Measurements from ENCODE around the gene CHST9. TPM values are rescaled to one million over a fixed set of nuclear protein-coding genes. Genes with fewer than 3 reads are reported as not detected.

The CHST9 gene
- total RNA-seq, 1 experiment from 2014 or later, result 0.07 TPM

DNA sequence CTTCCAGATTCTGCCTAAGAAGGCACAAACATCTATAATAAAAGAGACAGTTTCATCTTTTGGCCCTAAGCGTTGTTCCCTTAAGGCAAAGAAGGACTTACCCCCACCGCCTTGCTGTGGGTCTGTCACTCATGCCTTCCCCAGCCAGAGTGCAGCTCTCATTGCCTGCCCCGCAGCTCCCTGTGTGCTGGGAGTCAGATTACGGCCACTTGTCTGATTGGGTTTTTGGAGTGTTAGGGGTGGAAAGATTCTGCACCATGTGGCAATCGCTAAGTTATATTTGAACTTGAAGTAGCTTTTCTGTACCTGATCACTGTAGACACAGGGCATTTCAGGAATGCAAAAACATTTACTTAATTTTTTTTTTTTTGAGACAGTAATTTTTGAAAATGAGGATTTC is 319.6 kb downstream of the CHST9 start, which contains the start of gene AQP4:
TSS of gene AQP4 (minus strand) at position 151 of the 400 bp plus-strand sequence. CDS start at position 133, 18 bp downstream.
- POLR2A ChIA-PET (ENCODE audit: unreplicated experiment), result no interaction called here
- DNase-seq, result no peak
- no peaks in the 10 kb centered on the region for H3K4me1 ChIP-seq (replicated peaks; ENCODE audit: insufficient read depth)
- no peak within 1 kb of the TSS for H3K4me3 ChIP-seq
- TF ChIP-seq, protein P1, sequence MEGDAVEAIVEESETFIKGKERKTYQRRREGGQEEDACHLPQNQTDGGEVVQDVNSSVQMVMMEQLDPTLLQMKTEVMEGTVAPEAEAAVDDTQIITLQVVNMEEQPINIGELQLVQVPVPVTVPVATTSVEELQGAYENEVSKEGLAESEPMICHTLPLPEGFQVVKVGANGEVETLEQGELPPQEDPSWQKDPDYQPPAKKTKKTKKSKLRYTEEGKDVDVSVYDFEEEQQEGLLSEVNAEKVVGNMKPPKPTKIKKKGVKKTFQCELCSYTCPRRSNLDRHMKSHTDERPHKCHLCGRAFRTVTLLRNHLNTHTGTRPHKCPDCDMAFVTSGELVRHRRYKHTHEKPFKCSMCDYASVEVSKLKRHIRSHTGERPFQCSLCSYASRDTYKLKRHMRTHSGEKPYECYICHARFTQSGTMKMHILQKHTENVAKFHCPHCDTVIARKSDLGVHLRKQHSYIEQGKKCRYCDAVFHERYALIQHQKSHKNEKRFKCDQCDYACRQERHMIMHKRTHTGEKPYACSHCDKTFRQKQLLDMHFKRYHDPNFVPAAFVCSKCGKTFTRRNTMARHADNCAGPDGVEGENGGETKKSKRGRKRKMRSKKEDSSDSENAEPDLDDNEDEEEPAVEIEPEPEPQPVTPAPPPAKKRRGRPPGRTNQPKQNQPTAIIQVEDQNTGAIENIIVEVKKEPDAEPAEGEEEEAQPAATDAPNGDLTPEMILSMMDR (conservative IDR thresholded peaks at IDR 0.05), result no peak
- TF ChIP-seq EZH2 (IDR thresholded peaks at IDR 0.05; ENCODE audit: low read depth), result no peak
- CTCF ChIA-PET, result no interaction called here
- H3K27me3 ChIP-seq (ENCODE audit: insufficient read depth, low read depth), result no peaks in the 10 kb centered on the region
- intact Hi-C loops (cut with micrococcal nuclease; ENCODE audit: unreplicated experiment), result no loop called here
- no peak within 1 kb of the TSS for H2AFZ ChIP-seq
- H3K4me2 ChIP-seq, result no peak within 1 kb of the TSS
- H3K9me2 ChIP-seq (ENCODE audit: insufficient read depth), result no peaks in the 10 kb centered on the region
- H3F3A ChIP-seq (ENCODE audit: insufficient read depth, low read depth), result no peaks in the 10 kb centered on the region
- H3K27ac ChIP-seq, result no peak within 1 kb of the TSS
- BruUV-seq (replicated peaks), result no TSS peak
- no peaks in the 10 kb centered on the region for H3K36me3 ChIP-seq (ENCODE audit: low read depth)
- no peaks in the 10 kb centered on the region for H4K20me1 ChIP-seq (ENCODE audit: insufficient read depth)
- H3K9me3 ChIP-seq (ENCODE audit: insufficient read depth, low read depth), result no peaks in the 10 kb centered on the region
- no peaks in the 10 kb centered on the region for H3K79me2 ChIP-seq (ENCODE audit: low read depth)

DNA sequence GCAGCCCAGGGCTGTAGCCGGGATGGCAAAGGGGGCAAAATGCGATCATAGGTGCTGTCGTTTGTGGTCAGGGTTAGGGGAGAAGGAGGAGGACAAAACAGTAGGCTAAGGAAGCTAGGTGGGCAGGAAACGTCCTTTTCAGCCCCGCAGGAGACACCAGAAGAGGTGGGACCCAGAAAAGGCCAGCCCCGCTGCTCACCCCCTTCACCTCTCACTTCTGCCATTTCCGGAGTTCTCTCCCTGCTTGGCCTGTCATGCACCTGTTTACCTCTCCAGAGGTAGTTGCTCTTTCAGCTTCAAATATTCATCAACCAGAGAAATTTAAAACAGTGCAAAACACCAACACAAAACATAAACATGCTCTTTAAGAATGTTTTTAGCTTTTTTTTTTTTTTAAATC is 320.4 kb downstream of the CHST9 start:
- CTCF ChIA-PET, result no interaction called here
- intact Hi-C loops (cut with micrococcal nuclease; ENCODE audit: unreplicated experiment), result no loop called here
- Histone ChIP-seq H3F3A (ENCODE audit: insufficient read depth, low read depth) (no peaks in the 10 kb centered on the region), H3K27ac (no peak overlapping the region), H3K36me3 (ENCODE audit: low read depth) (no peaks in the 10 kb centered on the region), H3K27me3 (ENCODE audit: insufficient read depth, low read depth) (no peaks in the 10 kb centered on the region), H3K4me1 (replicated peaks; ENCODE audit: insufficient read depth) (no peaks in the 10 kb centered on the region), H4K20me1 (ENCODE audit: insufficient read depth) (no peaks in the 10 kb centered on the region), H2AFZ (no peak overlapping the region), H3K9me3 (ENCODE audit: insufficient read depth, low read depth) (no peaks in the 10 kb centered on the region), H3K79me2 (ENCODE audit: low read depth) (no peaks in the 10 kb centered on the region), H3K9me2 (ENCODE audit: insufficient read depth) (no peaks in the 10 kb centered on the region), H3K4me2 (no peak overlapping the region), H3K4me3 (no peak overlapping the region)
- TF ChIP-seq EZH2 (IDR thresholded peaks at IDR 0.05; ENCODE audit: low read depth), result no peak
- TF ChIP-seq, protein P1 (conservative IDR thresholded peaks at IDR 0.05), result no peak
- no peak for DNase-seq
- no TSS peak for BruUV-seq (replicated peaks)
- POLR2A ChIA-PET (ENCODE audit: unreplicated experiment), result interaction anchor here (0.7 kb wide), 1 partner anchor 341 kb away, joined by 11 read pairs; no protein-coding TSS in a partner anchor

DNA sequence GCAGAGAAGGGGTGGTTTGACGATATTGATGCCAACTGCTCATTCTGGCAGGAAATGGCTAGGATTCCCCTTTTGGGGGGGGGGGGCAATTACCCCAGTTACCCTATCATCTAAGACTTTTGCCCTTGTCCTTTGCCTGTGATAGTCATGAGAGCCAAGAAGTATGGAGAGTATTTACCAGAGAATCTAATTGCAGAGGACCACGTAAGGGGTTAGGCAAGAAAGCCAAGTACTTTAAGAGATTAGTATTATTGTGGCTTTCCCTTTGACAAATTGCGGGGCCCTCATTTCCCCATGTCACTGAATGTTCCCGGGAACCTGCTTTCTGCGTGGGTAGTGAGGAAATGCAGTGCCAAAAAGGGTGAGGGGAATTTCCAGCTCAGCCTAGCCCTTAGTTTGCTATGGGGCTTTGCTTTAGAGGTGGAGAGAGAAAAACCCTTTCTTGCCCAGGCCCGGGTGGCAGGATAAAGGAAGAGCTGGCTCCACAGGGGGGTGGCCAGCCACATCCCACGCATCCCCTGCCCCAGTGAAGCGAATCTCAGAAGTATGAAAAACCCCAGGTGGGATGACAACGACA is 321.1 kb downstream of the CHST9 start:
- H3K4me1 ChIP-seq (replicated peaks; ENCODE audit: insufficient read depth), result no peaks in the 10 kb centered on the region
- no peak for DNase-seq
- BruUV-seq (replicated peaks), result no TSS peak
- TF ChIP-seq, protein P1 (conservative IDR thresholded peaks at IDR 0.05), result no peak
- TF ChIP-seq EZH2 (IDR thresholded peaks at IDR 0.05; ENCODE audit: low read depth), result no peak
- CTCF ChIA-PET, result no interaction called here
- H3K9me3 ChIP-seq (ENCODE audit: insufficient read depth, low read depth), result no peaks in the 10 kb centered on the region
- H3K79me2 ChIP-seq (ENCODE audit: low read depth), result no peaks in the 10 kb centered on the region
- no peaks in the 10 kb centered on the region for H4K20me1 ChIP-seq (ENCODE audit: insufficient read depth)
- no peak overlapping the region for H3K27ac ChIP-seq
- H3K27me3 ChIP-seq (ENCODE audit: insufficient read depth, low read depth), result no peaks in the 10 kb centered on the region
- H3K4me2 ChIP-seq, result peak overlapping the region; percentile 75
- H3K9me2 ChIP-seq (ENCODE audit: insufficient read depth), result no peaks in the 10 kb centered on the region
- POLR2A ChIA-PET (ENCODE audit: unreplicated experiment), result interaction anchor here (0.7 kb wide), 1 partner anchor 341 kb away, joined by 11 read pairs; no protein-coding TSS in a partner anchor
- intact Hi-C loops (cut with micrococcal nuclease; ENCODE audit: unreplicated experiment), result no loop called here
- no peaks in the 10 kb centered on the region for H3F3A ChIP-seq (ENCODE audit: insufficient read depth, low read depth)
- no peaks in the 10 kb centered on the region for H3K36me3 ChIP-seq (ENCODE audit: low read depth)
- H3K4me3 ChIP-seq, result no peak overlapping the region
- H2AFZ ChIP-seq, result no peak overlapping the region

All from PC-9 (cell line).